Left ventricle myocardium inferior (tissue), 1 donor: ENCODE data around the gene AMOT. TPM values are rescaled to one million over a fixed set of nuclear protein-coding genes. Genes with fewer than 3 reads are reported as not detected.

Experiments
- DNase-seq: peaks from one replicate; pipeline ENCODE4 v3.0.0-alpha.2; 2020
- H3K27ac ChIP-seq: fragments of 200-600 bp; replicated peaks from 2 replicates; pipeline ENCODE4 v1.8.0; 2021
- H3K27me3 ChIP-seq: fragments of 200-600 bp; 2 replicates; pipeline ENCODE4 v1.8.0; 2021; ENCODE audit warnings: low read depth
- H3K36me3 ChIP-seq: fragments of 200-600 bp; 2 replicates; pipeline ENCODE4 v1.8.0; 2021
- H3K4me1 ChIP-seq: fragments of 200-600 bp; 2 replicates; pipeline ENCODE4 v1.8.0; 2021
- H3K4me3 ChIP-seq: fragments of 200-600 bp; 2 replicates; pipeline ENCODE4 v1.8.0; 2021; ENCODE audit warnings: mild to moderate bottlenecking, moderate library complexity
- H3K9me3 ChIP-seq: fragments of 200-600 bp; replicated peaks from 2 replicates; pipeline ENCODE4 v1.8.0; 2021
- CTCF ChIP-seq: fragments of 200-600 bp; IDR thresholded peaks from 2 replicates; pipeline ENCODE4 v1.8.0; 2021; ENCODE audit warnings: antibody characterized with exemption, mild to moderate bottlenecking, borderline replicate concordance
- intact Hi-C: fragments of 100-400 bp; cut with micrococcal nuclease; formaldehyde crosslinking; loops from one replicate; pipeline ENCODE4 v1.11.0; 2022
- total RNA-seq: library from RNA; stranded (reverse); fragmentation: NEBNext Ultra II Directional; extraction: Animal tissue kit (Norgen Biotek cat#: 25700); gene quantifications from one replicate; pipeline ENCODE4 v1.2.1, GENCODE V29; 2021
- donor health status: DM: no; HTN: yes; CAD: no; lungs with severe emphysema.

The AMOT gene
- total RNA-seq, 1 donor from 2014 or later = 6.1 TPM

DNA sequence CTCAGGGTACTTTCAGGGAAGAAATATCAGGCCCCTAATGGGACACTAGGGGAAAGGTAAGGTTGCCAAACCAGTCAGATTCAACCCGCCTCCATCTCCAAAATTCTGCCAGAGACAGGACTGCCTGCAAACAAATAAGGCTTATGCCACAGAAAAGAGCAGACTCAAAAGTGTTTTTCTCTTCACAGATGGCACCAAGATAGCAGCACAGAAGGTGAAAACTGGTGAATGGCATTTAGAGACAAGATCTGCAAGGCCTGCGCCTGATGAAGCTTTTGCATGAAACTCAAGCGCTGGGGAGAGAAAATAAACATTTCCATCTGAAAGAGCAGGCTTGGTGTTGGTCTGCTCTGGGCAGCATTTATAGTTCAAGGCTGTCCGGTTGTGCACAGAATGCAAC is 27.9 kb downstream of the AMOT start:
- no peaks in the 10 kb centered on the region for H3K9me3 ChIP-seq
- H3K36me3 ChIP-seq = no peaks in the 10 kb centered on the region
- DNase-seq = no peak
- H3K27me3 ChIP-seq = no peaks in the 10 kb centered on the region
- intact Hi-C loops = no loop called here
- no peak overlapping the region for H3K4me3 ChIP-seq
- no peaks in the 10 kb centered on the region for H3K4me1 ChIP-seq
- H3K27ac ChIP-seq = no peak overlapping the region
- TF ChIP-seq CTCF = no peak

DNA sequence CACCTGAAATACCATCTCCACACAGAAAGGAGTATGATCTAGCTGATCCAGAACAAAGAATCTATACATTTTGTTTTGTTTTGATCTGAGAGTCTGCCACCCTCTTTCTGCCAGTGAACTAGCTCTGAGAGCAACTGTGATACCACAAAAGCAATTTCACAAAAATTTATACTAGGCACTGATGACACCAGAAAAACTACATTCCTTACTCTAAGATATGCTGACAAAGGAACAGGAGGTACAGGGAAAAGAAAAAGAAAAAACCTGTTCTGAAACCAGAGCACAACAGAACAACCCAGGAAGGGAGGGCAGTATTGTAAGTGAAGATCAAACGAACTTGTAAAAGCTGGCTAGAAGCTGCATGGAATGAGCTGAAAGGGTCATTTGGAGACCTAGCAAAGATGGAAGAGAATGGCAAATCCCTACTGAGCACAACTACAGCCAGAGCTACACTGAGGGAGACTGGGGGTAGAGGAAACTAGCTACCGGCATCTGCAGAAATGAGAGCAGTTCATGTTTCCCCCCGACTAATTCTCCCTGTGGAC is 31.9 kb downstream of the AMOT start:
- no peak for DNase-seq
- no peak for TF ChIP-seq CTCF
- Histone ChIP-seq H3K27ac (no peak overlapping the region), H3K4me1 (no peaks in the 10 kb centered on the region), H3K27me3 (no peaks in the 10 kb centered on the region), H3K9me3 (no peaks in the 10 kb centered on the region), H3K36me3 (no peaks in the 10 kb centered on the region), H3K4me3 (no peak overlapping the region)
- intact Hi-C loops = no loop called here

DNA sequence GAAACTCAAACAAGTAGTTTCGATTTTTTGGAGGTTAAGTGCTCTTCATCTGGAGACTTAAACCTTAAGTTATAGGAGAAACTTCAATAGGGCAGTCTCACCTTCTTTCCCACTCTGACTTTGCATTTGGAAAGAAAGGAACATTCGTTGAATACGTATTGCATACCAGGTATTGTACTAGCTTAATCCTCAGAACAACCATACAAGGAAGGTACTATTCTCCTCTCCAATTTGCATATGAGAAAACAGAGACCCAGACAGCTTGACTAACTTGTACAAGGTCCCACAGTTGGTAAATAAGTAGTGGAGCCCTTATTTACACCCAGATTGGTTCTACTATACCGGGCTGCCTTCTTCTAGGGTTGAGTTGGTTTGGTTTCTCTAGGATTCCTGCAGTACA is 32.6 kb downstream of the AMOT start:
- no peak for TF ChIP-seq CTCF
- no peaks in the 10 kb centered on the region for H3K36me3 ChIP-seq
- H3K27me3 ChIP-seq = no peaks in the 10 kb centered on the region
- H3K4me3 ChIP-seq = no peak overlapping the region
- intact Hi-C loops = no loop called here
- no peak for DNase-seq
- H3K9me3 ChIP-seq = no peaks in the 10 kb centered on the region
- no peak overlapping the region for H3K27ac ChIP-seq
- no peaks in the 10 kb centered on the region for H3K4me1 ChIP-seq

DNA sequence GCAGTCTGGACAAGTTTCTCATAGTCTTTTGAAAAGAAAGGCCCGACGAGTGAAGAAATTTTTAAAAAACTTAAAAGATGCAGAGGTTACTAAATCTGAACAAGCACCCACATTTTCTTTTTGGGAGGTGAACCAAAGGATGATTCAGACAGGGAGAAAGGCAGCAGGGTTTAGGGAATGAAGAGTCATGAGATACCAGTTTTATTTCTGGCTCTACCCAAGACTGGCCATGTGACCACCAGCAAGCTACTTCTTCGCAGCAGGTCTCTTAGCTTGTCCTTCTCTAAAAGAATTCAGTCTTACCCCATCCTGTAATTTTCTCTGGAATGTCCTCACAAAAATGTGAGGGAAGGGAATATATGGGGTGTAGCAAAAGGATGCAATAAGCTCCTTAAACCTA is 37.6 kb downstream of the AMOT start:
- no peak for TF ChIP-seq CTCF
- H3K27ac ChIP-seq = no peak overlapping the region

DNA sequence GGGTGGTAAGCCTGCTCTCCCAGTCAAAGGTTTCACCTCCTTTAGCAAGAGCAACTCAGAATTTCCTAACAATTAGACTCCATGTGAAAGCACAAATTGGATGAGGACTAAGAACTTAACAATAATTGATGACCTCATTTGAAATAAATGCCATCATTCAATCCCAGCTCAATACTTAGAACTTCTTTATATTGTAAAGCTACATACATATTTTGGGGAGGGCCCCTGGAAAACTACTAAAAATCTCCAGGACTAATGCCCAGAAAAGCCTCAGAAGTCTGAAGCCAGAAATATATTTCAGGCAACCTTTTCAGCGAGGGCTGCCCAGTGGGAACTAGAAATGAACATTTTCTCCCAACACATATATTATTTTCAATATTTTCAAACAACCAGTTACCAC is 38.1 kb downstream of the AMOT start:
- Histone ChIP-seq H3K4me3 (no peak overlapping the region), H3K27me3 (no peaks in the 10 kb centered on the region), H3K4me1 (no peaks in the 10 kb centered on the region), H3K27ac (no peak overlapping the region), H3K9me3 (no peaks in the 10 kb centered on the region), H3K36me3 (no peaks in the 10 kb centered on the region)
- no peak for DNase-seq
- intact Hi-C loops = no loop called here
- no peak for TF ChIP-seq CTCF

More for the DNA sequence above, 37.6 kb downstream of the AMOT start:
- Histone ChIP-seq H3K9me3 (no peaks in the 10 kb centered on the region), H3K4me3 (no peak overlapping the region), H3K36me3 (no peaks in the 10 kb centered on the region), H3K27me3 (no peaks in the 10 kb centered on the region), H3K4me1 (no peaks in the 10 kb centered on the region)
- no peak for DNase-seq
- intact Hi-C loops = no loop called here
